ENCODE results near the gene HOXD8. TPM values are rescaled to one million over a fixed set of nuclear protein-coding genes. Genes with fewer than 3 reads are reported as not detected.

HOXD8 gene
- total RNA-seq, 1 donor from 2014 or later: not detected

GRCh38 chr2:176092270-176093144, 37.0 kb upstream of the HOXD8 start, which contains the start of gene HOXD13:
HOXD13 (plus strand) TSS chr2:176092721; CDS start chr2:176092891, 170 bp downstream.
- DNase-seq (ENCODE audit: extremely low spot score, unreplicated experiment): peak; percentile 82
- H3K36me3 Mint-ChIP-seq (ENCODE audit: unreplicated experiment): no peaks in the 10 kb centered on the region
- H3K27me3 Mint-ChIP-seq (ENCODE audit: unreplicated experiment): peaks cover 91% of the 10 kb centered on the region
- H3K4me3 Mint-ChIP-seq (ENCODE audit: unreplicated experiment): peak within 1 kb of the TSS; percentile 58
- H3K27ac Mint-ChIP-seq (ENCODE audit: unreplicated experiment): no peak within 1 kb of the TSS
- no peak for TF ChIP-seq CTCF (IDR thresholded peaks at IDR 0.05)
- no peaks in the 10 kb centered on the region for H3K9me3 Mint-ChIP-seq (ENCODE audit: unreplicated experiment)
- peaks cover 34% of the 10 kb centered on the region for H3K4me1 Mint-ChIP-seq (ENCODE audit: unreplicated experiment)

GRCh38 chr2:176093145-176093897, 36.2 kb upstream of the HOXD8 start:
- no peaks in the 10 kb centered on the region for H3K36me3 Mint-ChIP-seq (ENCODE audit: unreplicated experiment)
- H3K4me3 Mint-ChIP-seq (ENCODE audit: unreplicated experiment): peak overlapping the region; percentile 51
- peaks cover 35% of the 10 kb centered on the region for H3K4me1 Mint-ChIP-seq (ENCODE audit: unreplicated experiment)
- DNase-seq (ENCODE audit: extremely low spot score, unreplicated experiment): peak; percentile 72
- no peak for TF ChIP-seq CTCF (IDR thresholded peaks at IDR 0.05)
- H3K27ac Mint-ChIP-seq (ENCODE audit: unreplicated experiment): no peak overlapping the region
- H3K27me3 Mint-ChIP-seq (ENCODE audit: unreplicated experiment): peaks cover 91% of the 10 kb centered on the region
- H3K9me3 Mint-ChIP-seq (ENCODE audit: unreplicated experiment): no peaks in the 10 kb centered on the region

- H3K4me3 Mint-ChIP-seq (ENCODE audit: unreplicated experiment): peak overlapping the region; percentile 36
- H3K27ac Mint-ChIP-seq (ENCODE audit: unreplicated experiment): no peak overlapping the region
- H3K27me3 Mint-ChIP-seq (ENCODE audit: unreplicated experiment): peaks cover 89% of the 10 kb centered on the region
- H3K36me3 Mint-ChIP-seq (ENCODE audit: unreplicated experiment): no peaks in the 10 kb centered on the region
- H3K4me1 Mint-ChIP-seq (ENCODE audit: unreplicated experiment): peaks cover 35% of the 10 kb centered on the region
- no peaks in the 10 kb centered on the region for H3K9me3 Mint-ChIP-seq (ENCODE audit: unreplicated experiment)
- no peak for DNase-seq (ENCODE audit: extremely low spot score, unreplicated experiment)
- TF ChIP-seq CTCF (IDR thresholded peaks at IDR 0.05): no peak
Measured at GRCh38 chr2:176093898-176094249, 35.6 kb upstream of the HOXD8 start.

GRCh38 chr2:176094349-176094748, 35.2 kb upstream of the HOXD8 start:
- DNase-seq (ENCODE audit: extremely low spot score, unreplicated experiment): peak; percentile 30
- Mint-ChIP-seq H3K4me1 (ENCODE audit: unreplicated experiment) (peaks cover 37% of the 10 kb centered on the region), H3K9me3 (ENCODE audit: unreplicated experiment) (no peaks in the 10 kb centered on the region), H3K27me3 (ENCODE audit: unreplicated experiment) (peaks cover 89% of the 10 kb centered on the region), H3K27ac (ENCODE audit: unreplicated experiment) (no peak overlapping the region), H3K4me3 (ENCODE audit: unreplicated experiment) (no peak overlapping the region), H3K36me3 (ENCODE audit: unreplicated experiment) (no peaks in the 10 kb centered on the region)
- TF ChIP-seq CTCF (IDR thresholded peaks at IDR 0.05): no peak

GRCh38 chr2:176095421-176095820, 34.1 kb upstream of the HOXD8 start:
- peaks cover 37% of the 10 kb centered on the region for H3K4me1 Mint-ChIP-seq (ENCODE audit: unreplicated experiment)
- H3K27me3 Mint-ChIP-seq (ENCODE audit: unreplicated experiment): peaks cover 87% of the 10 kb centered on the region
- no peak overlapping the region for H3K27ac Mint-ChIP-seq (ENCODE audit: unreplicated experiment)
- H3K9me3 Mint-ChIP-seq (ENCODE audit: unreplicated experiment): no peaks in the 10 kb centered on the region
- peak; percentile 23 for DNase-seq (ENCODE audit: extremely low spot score, unreplicated experiment)
- no peak overlapping the region for H3K4me3 Mint-ChIP-seq (ENCODE audit: unreplicated experiment)
- TF ChIP-seq CTCF (IDR thresholded peaks at IDR 0.05): no peak
- no peaks in the 10 kb centered on the region for H3K36me3 Mint-ChIP-seq (ENCODE audit: unreplicated experiment)

All from osteocyte (in vitro differentiated cells).